ENCODE measurements around the gene MYPOP. TPM values are rescaled to one million over a fixed set of nuclear protein-coding genes. Genes with fewer than 3 reads are reported as not detected.

Gene MYPOP, protein sequence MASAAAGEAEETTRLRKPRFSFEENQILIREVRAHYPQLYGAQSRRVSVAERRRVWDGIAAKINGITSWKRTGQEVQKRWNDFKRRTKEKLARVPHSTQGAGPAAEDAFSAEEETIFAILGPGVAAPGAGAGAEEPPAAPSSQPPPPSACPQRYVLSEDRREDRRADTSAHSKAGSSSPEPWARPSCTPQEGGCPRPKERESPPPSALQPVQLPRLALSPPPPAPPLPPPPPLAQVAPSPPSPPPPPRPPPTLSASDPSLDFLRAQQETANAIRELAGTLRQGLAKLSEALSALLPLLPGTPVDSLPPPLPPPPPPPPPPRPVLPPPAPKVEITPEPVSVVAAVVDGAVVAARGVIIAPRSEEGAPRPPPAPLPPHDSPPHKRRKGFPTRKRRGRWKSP
- total RNA-seq (2014; rRNA removed; shearing (Covaris generic)): 3.3 and 3.5 TPM in 2 replicates

DNA sequence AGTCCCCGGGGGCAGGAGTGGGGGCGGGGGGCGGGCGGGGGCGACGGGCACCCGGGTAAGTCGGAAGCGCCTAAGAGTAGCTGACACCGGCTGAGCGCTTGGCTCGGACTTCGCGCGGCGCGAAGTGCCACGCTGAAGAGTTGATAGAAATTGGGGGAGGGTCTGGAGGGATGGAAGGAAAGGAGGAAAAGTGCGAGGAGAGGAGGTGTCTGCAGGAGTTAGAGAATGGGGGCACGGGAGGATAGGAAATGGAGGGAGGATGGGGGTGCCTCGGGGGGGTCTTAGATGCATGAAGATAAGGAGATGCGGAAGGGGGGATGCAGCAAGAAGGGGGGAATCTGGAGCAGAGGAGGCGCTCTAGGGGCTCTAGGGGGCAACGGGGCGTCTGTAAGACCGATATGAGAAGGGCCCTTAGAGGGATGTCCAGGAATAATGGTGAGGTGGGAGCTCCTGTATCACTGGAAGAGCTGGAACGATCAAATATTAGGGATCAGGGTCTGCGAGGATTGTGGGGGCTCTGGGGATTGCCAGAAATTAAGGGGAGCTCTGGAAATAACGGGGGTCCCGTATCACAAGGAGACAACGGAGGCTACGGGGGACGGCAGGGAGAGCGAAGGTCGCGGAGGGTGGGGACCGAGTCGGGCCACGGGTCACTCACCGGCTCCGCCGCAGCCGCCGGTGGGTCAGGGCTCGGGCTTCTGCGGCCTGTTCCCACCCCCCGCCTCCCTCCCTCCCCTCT lies at the start of gene MYPOP:
Gene MYPOP, minus strand, starts transcription at position 702 of the 739 bp plus-strand sequence. CDS start 840 bp downstream, outside the sequence.

DNA sequence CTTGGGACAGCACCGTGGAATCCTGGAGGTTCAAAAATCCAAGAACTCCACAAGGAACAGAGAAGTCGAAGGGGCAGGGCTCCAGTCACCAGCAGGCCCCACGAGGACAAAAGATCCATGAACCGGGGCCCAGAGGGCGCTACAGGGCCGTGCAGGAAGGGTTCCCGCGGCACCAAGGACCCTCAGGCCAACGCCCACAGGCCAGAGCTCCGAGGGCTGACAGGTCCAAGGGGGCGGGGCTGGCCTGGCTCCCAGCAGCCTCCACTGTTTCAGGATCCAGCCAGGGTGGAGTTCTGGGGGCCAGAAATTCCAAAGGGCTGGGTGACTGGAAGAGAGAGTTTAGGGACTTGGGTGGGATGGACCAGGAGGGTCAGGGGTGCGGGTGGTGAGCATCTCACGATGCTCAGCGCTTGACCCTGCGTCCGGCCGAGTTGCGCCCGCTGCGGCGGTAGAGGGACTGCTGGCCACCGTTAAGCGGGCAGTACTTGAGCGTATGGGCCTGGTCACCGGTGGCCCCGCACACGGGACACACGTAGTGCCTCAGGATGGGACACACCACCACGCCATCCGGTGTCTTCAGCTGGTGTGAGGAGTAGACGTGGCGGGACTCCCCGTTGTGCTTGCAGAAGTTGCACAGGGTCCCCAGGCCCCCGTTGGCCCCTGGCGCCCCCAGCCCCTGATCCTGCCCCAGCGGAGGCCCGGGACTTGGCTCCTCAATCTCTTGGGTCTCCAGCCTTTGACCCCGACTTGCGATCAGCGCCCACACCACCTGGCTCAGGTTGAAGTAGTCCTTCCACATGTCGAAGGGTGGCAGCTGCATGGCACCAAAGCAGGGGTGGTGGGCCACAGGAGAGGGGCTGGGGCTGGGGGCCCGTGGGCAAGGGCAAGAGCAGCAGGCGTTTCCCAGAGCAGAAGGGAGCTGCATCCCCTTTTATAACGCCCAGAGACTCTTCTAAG lies 11.7 kb upstream of the MYPOP start, which contains the start of gene NANOS2:
Gene NANOS2, minus strand, starts transcription at position 905 of the 957 bp plus-strand sequence. Its CDS starts 85 bp downstream, at position 820.

DNA sequence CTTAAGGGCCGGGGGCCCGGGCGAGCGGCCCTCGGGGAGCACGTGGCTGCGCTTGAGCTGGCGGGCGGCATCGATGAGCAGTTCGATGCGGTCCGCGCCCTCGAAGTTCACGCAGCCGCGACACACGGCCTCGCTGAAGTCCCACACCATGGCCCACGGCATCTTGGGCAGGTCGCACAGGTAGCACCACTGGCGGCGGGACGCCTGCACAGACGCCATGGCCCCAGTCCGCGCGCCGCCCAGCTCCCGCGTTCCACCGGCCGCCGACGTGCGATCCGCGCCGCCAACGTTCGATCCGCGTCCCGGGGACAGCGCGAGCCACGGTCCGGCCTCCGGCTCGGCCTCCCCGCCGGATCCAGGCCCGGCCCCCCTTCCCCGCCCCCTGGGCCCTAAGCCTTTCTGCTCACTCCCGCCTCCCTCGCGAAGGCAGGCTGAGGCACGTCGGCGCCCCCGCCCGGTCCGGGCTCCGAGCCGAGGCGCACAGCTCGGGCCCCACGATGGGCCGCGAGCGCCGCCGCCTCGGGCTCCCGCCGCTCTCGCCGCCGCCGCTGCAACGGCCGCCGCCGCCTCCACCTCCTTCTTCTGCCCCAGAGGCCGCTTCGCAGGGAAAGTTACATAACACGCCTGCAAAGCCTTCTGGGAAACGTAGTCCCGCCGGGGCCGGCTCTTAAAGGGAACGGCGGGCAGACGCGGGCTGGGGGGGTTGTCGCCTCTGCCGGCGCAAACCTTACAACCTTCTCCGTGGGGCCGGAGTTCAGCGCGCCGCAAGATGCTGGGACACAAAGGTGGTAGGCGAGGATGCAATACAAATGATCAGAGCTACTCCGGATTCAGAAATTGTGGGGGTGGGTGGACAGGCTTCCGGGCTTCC lies 16.6 kb downstream of the MYPOP start, which contains the start of gene IRF2BP1:
Gene IRF2BP1, minus strand, starts transcription at position 586 of the 871 bp plus-strand sequence. Its CDS starts 367 bp downstream, at position 219.

DNA sequence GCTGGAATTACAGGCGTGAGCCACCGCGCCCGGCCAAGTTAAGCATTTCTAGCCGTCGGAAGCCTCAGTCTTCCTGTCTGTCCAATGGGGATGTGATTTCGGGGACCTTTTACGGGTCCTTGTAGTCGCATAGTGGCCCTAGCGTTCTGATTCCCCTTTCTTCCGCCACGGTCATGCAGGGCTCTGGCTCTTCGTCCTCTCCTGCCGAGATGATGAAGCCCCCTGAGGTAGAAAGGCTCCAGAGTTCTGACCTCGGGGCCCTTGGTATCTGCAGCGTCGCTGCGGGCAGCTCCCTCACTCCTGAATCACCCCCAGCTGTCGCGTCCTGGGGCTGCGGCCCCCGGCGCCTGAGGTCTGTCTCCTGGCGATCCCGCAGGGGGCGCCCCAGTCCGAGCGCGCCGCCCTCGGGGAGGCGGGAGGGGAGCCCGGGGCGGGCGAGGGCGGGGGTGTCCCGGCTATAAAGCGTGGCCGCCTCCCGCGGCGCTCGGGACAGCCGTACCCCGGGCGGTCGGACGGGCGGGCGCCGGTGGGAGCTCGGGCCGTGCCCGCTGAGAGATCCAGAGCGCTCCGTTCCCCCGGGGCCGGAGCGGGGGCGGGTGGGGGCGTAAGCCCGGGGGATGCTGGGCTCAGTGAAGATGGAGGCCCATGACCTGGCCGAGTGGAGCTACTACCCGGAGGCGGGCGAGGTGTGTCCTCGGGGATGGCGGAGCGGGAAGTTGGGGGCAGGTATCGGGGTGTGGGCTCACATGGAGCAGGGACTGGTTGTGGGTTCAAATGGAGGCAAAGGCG lies 38.4 kb downstream of the MYPOP start, which contains the start of gene FOXA3:
Gene FOXA3, plus strand, starts transcription at position 487 of the 789 bp plus-strand sequence. Its CDS starts 131 bp downstream, at position 618.

DNA sequence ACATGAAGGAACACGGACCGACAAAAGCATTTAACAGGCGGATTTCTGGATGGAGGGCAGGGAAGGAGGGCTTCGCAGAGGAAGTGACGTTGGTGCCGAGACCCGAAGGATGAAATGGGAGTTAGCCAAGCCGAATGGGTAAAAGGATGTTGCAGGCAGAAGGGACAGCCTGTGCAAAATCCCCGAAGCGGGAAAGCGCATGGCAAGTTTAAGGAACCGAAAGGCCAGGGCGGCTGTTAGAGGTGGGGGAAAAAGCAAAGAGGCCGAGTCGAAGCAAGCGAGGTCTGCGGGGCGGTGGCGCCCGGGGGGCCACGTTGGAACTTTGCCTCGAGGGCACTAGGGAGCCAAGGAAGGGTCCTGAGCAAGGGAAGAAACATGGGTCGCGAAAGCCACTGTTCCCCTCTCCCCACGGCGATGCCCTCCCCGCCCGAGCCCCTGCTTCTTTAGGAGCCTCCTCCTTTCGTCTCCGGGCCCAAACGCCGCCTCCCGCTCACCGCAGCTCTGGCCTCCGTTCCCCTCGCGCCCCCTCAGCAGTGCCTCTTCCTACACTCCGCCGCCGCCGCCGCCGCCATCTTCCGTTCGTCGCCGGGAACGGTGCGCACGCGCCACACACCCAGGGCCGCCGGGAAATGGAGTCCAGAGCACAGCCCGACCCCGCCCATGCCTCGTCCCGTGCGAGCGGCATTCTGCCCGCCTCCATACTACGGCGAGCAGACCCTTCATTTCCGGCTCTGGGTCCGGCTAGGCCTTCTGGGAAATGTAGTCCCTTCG lies 39.7 kb downstream of the MYPOP start, which contains the start of gene SYMPK:
Gene SYMPK, minus strand, starts transcription at position 584 of the 771 bp plus-strand sequence. CDS start 8,652 bp downstream, outside the sequence.

Other genes starting within 250 kb of the MYPOP start
- 0.03 and 1.2 TPM in 2 replicates for gene GIPR, start 234.4 kb downstream of the MYPOP start, total RNA-seq (2014; rRNA removed; shearing (Covaris generic))
- 904 and 1,025 TPM in 2 replicates for gene SNRPD2, start 210.7 kb downstream of the MYPOP start, total RNA-seq (2014; rRNA removed; shearing (Covaris generic))
- gene QPCTL, start 209.9 kb downstream of the MYPOP start, total RNA-seq (2014; rRNA removed; shearing (Covaris generic)): 15.0 and 18.7 TPM in 2 replicates
- 23.2 and 31.5 TPM in 2 replicates for gene FBXO46, start 171.7 kb downstream of the MYPOP start, total RNA-seq (2014; rRNA removed; shearing (Covaris generic))
- 0.40 TPM in 1 of 2 replicates, not detected in the other for gene MEIOSIN, start 169.2 kb downstream of the MYPOP start, total RNA-seq (2014; rRNA removed; shearing (Covaris generic))
- 22.1 and 24.4 TPM in 2 replicates for gene SIX5, start 133.4 kb downstream of the MYPOP start, total RNA-seq (2014; rRNA removed; shearing (Covaris generic))
- gene DMPK, start 120.1 kb downstream of the MYPOP start, total RNA-seq (2014; rRNA removed; shearing (Covaris generic)): 28.1 and 29.7 TPM in 2 replicates
- 73.8 and 79.2 TPM in 2 replicates for gene DMWD, start 109.8 kb downstream of the MYPOP start, total RNA-seq (2014; rRNA removed; shearing (Covaris generic))
- gene RSPH6A, start 87.3 kb downstream of the MYPOP start, total RNA-seq (2014; rRNA removed; shearing (Covaris generic)): 0.41 TPM in 1 of 2 replicates, not detected in the other
- 75.3 and 87.1 TPM in 2 replicates for gene SYMPK, start 39.5 kb downstream of the MYPOP start, total RNA-seq (2014; rRNA removed; shearing (Covaris generic))
- gene FOXA3, start 38.3 kb downstream of the MYPOP start, total RNA-seq (2014; rRNA removed; shearing (Covaris generic)): not detected in 2 replicates
- 59.7 and 67.2 TPM in 2 replicates for gene IRF2BP1, start 16.5 kb downstream of the MYPOP start, total RNA-seq (2014; rRNA removed; shearing (Covaris generic))
- not detected in 2 replicates for gene NANOS2, start 12.2 kb upstream of the MYPOP start, total RNA-seq (2014; rRNA removed; shearing (Covaris generic))
- 0.04 TPM in 1 of 2 replicates, not detected in the other for gene NOVA2, start 71.3 kb upstream of the MYPOP start, total RNA-seq (2014; rRNA removed; shearing (Covaris generic))
- 6.5 and 8.3 TPM in 2 replicates for gene CCDC61, start 92.9 kb upstream of the MYPOP start, total RNA-seq (2014; rRNA removed; shearing (Covaris generic))
- not detected in 2 replicates for gene PGLYRP1, start 120.4 kb upstream of the MYPOP start, total RNA-seq (2014; rRNA removed; shearing (Covaris generic))
- gene IGFL4, start 138.4 kb upstream of the MYPOP start, total RNA-seq (2014; rRNA removed; shearing (Covaris generic)): not detected in 2 replicates
- gene IGFL3, start 222.1 kb upstream of the MYPOP start, total RNA-seq (2014; rRNA removed; shearing (Covaris generic)): not detected in 2 replicates
- gene IGFL2, start 245.6 kb upstream of the MYPOP start, total RNA-seq (2014; rRNA removed; shearing (Covaris generic)): 0.08 TPM in 1 of 2 replicates, not detected in the other

Data from A375 (cell line).